SK-N-SH (cell line): ENCODE measurements around the gene RHOH.

Experiments
- EZH2phosphoT487 ChIP-seq: fragments of 200-600 bp; sonication (generic); IDR thresholded peaks from 2 replicates; pipeline ENCODE4 v1.6.1; 2017; ENCODE audit warnings: low read depth, mixed run types, mild to moderate bottlenecking, antibody characterized with exemption, moderate library complexity, borderline replicate concordance
- MXI1 ChIP-seq: IDR thresholded peaks from 2 replicates; pipeline ENCODE4 v1.6.1; 2012; ENCODE audit warnings: mild to moderate bottlenecking, low read depth, low read length, improper control_type of control experiment
- POLR2AphosphoS5 ChIP-seq: IDR thresholded peaks from 2 replicates; pipeline ENCODE4 v1.6.1; 2012; ENCODE audit warnings: low read depth, low read length
- SMC3 ChIP-seq: IDR thresholded peaks from 2 replicates; pipeline ENCODE4 v1.6.1; 2012; ENCODE audit warnings: low read depth, low read length, improper control_type of control experiment
- TAF1 ChIP-seq: IDR thresholded peaks from 2 replicates; pipeline ENCODE4 v1.6.1; 2012; ENCODE audit warnings: low read depth, mild to moderate bottlenecking, low read length, moderate library complexity, borderline replicate concordance
- TF ChIP-seq, protein P1 (sequence below): fragments of 200-600 bp; sonication (generic); IDR thresholded peaks from 2 replicates; pipeline ENCODE4 v1.6.1; 2017; ENCODE audit warnings: antibody characterized with exemption, mild to moderate bottlenecking, moderate library complexity
- TF ChIP-seq, protein P2 (sequence below): fragments of 150-350 bp; IDR thresholded peaks from 2 replicates; pipeline ENCODE4 v1.6.1; 2017; ENCODE audit warnings: antibody characterized with exemption, low read length, low read depth, borderline replicate concordance
- TF ChIP-seq, protein P3 (sequence below): IDR thresholded peaks from 2 replicates; pipeline ENCODE4 v1.4.0; 2012; ENCODE audit warnings: low read depth

DNA sequence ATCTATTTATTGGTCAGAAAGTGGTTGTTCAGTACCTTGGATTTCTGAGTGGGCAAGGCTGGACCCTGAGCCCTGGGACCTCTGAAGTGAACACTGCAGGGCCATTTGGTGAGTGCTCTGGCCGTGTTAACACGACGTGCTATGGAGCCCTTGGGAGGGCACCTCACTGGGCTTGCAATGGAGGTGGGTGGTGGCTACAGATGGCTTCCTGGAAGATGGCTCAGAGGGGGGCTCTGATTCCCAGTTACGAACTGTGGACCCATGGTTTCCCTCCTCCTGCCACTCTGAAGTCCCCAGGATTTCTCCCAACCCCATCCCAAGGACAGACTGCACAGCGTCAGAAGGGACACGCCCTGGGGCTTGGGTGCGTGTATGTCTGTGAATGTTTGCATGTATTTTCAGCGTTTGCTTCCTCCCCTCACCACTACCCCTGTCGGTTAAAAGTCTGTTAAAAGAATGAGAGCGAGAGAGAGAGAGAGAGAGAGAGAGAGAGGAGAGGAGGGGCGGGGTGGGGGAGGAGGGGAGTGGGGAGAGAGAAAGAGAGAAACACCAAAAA is 3.7 kb upstream of the RHOH start:
- TF ChIP-seq, protein P1, sequence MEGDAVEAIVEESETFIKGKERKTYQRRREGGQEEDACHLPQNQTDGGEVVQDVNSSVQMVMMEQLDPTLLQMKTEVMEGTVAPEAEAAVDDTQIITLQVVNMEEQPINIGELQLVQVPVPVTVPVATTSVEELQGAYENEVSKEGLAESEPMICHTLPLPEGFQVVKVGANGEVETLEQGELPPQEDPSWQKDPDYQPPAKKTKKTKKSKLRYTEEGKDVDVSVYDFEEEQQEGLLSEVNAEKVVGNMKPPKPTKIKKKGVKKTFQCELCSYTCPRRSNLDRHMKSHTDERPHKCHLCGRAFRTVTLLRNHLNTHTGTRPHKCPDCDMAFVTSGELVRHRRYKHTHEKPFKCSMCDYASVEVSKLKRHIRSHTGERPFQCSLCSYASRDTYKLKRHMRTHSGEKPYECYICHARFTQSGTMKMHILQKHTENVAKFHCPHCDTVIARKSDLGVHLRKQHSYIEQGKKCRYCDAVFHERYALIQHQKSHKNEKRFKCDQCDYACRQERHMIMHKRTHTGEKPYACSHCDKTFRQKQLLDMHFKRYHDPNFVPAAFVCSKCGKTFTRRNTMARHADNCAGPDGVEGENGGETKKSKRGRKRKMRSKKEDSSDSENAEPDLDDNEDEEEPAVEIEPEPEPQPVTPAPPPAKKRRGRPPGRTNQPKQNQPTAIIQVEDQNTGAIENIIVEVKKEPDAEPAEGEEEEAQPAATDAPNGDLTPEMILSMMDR = no peak
- TF ChIP-seq, protein P2, sequence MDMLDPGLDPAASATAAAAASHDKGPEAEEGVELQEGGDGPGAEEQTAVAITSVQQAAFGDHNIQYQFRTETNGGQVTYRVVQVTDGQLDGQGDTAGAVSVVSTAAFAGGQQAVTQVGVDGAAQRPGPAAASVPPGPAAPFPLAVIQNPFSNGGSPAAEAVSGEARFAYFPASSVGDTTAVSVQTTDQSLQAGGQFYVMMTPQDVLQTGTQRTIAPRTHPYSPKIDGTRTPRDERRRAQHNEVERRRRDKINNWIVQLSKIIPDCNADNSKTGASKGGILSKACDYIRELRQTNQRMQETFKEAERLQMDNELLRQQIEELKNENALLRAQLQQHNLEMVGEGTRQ = no peak
- TF ChIP-seq POLR2AphosphoS5 (no peak), EZH2phosphoT487 (no peak), TAF1 (no peak), SMC3 (no peak), MXI1 (no peak)
- TF ChIP-seq, protein P3, sequence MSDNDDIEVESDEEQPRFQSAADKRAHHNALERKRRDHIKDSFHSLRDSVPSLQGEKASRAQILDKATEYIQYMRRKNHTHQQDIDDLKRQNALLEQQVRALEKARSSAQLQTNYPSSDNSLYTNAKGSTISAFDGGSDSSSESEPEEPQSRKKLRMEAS = no peak
